ENCODE measurements around the gene NPHS2.

GRCh38 chr1:179588425-179589024, 12.8 kb upstream of the NPHS2 start:
- no peak for TF ChIP-seq POU2F2 (IDR thresholded peaks at IDR 0.05; ENCODE audit: low read depth, low read length)
- no peak for TF ChIP-seq POLR2A (IDR thresholded peaks at IDR 0.05; ENCODE audit: low read depth, low read length)
- no peak for TF ChIP-seq TAF1 (IDR thresholded peaks at IDR 0.05; ENCODE audit: low read depth, low read length)
- no peak for TF ChIP-seq SPI1 (IDR thresholded peaks at IDR 0.05; ENCODE audit: low read depth, low read length)

Data from GM12891 (cell line).